ENCODE results near the gene PLAC1. TPM values are rescaled to one million over a fixed set of nuclear protein-coding genes. Genes with fewer than 3 reads are reported as not detected.

PLAC1 gene
- total RNA-seq, 1 experiment from 2014 or later: 2.7 TPM

DNA sequence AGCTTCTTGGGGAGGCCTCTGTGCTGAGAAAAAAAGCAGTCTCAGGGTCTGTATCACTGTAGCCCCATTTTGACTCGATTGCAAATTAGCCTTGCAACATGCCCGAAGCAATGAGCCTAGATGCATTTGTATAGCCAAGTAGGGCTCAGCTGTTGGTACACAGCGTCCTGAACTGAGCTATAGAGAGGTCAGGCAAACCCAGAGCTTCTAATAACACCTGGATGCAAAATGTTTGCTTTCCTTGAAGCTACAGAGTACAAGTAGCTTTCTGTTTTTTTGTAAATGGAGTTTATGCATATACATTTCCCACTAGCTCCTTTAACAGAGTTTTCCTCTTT lies 87.8 kb downstream of the PLAC1 start:
- Histone ChIP-seq H3K4me3 (ENCODE audit: low read depth, low read length) (no peak overlapping the region), H3K9me3 (no peaks in the 10 kb centered on the region), H3K36me3 (ENCODE audit: control insufficient read depth, insufficient read depth, low read length) (no peaks in the 10 kb centered on the region), H3K4me1 (no peaks in the 10 kb centered on the region), H3K27me3 (replicated peaks; ENCODE audit: control insufficient read depth, insufficient read depth, low read length) (no peaks in the 10 kb centered on the region)
- ChIA-PET POLR2A (no interaction called here), CTCF (no interaction called here)
- H3K27me3 Mint-ChIP-seq (ENCODE audit: insufficient read depth, unreplicated experiment): no peaks in the 10 kb centered on the region
- no peaks in the 10 kb centered on the region for H3K9me3 Mint-ChIP-seq (ENCODE audit: unreplicated experiment)
- H3K36me3 Mint-ChIP-seq (ENCODE audit: insufficient read depth, unreplicated experiment): no peaks in the 10 kb centered on the region
- H3K27ac Mint-ChIP-seq (ENCODE audit: unreplicated experiment): peak overlapping the region; percentile 46
- H3K4me3 Mint-ChIP-seq (ENCODE audit: unreplicated experiment): no peak overlapping the region
- no peak for DNase-seq
- intact Hi-C loops (cut with micrococcal nuclease; ENCODE audit: unreplicated experiment): no loop called here
- TF ChIP-seq, protein P1, sequence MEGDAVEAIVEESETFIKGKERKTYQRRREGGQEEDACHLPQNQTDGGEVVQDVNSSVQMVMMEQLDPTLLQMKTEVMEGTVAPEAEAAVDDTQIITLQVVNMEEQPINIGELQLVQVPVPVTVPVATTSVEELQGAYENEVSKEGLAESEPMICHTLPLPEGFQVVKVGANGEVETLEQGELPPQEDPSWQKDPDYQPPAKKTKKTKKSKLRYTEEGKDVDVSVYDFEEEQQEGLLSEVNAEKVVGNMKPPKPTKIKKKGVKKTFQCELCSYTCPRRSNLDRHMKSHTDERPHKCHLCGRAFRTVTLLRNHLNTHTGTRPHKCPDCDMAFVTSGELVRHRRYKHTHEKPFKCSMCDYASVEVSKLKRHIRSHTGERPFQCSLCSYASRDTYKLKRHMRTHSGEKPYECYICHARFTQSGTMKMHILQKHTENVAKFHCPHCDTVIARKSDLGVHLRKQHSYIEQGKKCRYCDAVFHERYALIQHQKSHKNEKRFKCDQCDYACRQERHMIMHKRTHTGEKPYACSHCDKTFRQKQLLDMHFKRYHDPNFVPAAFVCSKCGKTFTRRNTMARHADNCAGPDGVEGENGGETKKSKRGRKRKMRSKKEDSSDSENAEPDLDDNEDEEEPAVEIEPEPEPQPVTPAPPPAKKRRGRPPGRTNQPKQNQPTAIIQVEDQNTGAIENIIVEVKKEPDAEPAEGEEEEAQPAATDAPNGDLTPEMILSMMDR (IDR thresholded peaks at IDR 0.05; ENCODE audit: insufficient read depth in 1 of 2, low read depth in 1 of 2, low read length in 1 of 2, severe bottlenecking in 1 of 2, unreplicated experiment in 1 of 2): no peak
- BruUV-seq (replicated peaks): no TSS peak
- no peaks in the 10 kb centered on the region for H3K4me1 Mint-ChIP-seq (ENCODE audit: low read depth, unreplicated experiment)

DNA sequence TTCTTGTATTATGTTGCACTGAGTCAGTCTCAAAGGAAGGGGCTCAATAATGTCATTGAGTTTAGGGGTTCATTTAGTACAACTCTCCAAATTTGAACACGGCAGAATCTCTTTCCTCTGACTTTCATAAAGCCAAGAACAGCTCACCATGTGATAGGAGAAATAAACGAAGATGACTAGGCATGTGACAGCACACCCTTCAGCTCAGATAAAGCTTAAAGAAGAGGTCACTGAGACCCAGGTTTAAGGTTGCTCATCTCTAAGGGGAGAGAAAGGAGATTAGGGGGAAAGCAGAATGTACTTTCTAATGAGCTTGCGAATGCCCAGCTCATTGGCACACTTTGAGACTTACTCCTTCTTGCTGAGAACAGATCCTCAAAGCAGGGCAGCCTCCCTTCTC lies 89.0 kb downstream of the PLAC1 start:
- no peaks in the 10 kb centered on the region for H3K27me3 Mint-ChIP-seq (ENCODE audit: insufficient read depth, unreplicated experiment)
- no TSS peak for BruUV-seq (replicated peaks)
- Histone ChIP-seq H3K4me1 (no peaks in the 10 kb centered on the region), H3K4me3 (ENCODE audit: low read depth, low read length) (no peak overlapping the region), H3K27me3 (replicated peaks; ENCODE audit: control insufficient read depth, insufficient read depth, low read length) (no peaks in the 10 kb centered on the region), H3K9me3 (no peaks in the 10 kb centered on the region), H3K36me3 (ENCODE audit: control insufficient read depth, insufficient read depth, low read length) (no peaks in the 10 kb centered on the region)
- H3K4me3 Mint-ChIP-seq (ENCODE audit: unreplicated experiment): no peak overlapping the region
- TF ChIP-seq, protein P1 (IDR thresholded peaks at IDR 0.05; ENCODE audit: insufficient read depth in 1 of 2, low read depth in 1 of 2, low read length in 1 of 2, severe bottlenecking in 1 of 2, unreplicated experiment in 1 of 2): no peak
- CTCF ChIA-PET: no interaction called here
- H3K36me3 Mint-ChIP-seq (ENCODE audit: insufficient read depth, unreplicated experiment): no peaks in the 10 kb centered on the region
- POLR2A ChIA-PET: no interaction called here
- H3K27ac Mint-ChIP-seq (ENCODE audit: unreplicated experiment): no peak overlapping the region
- H3K9me3 Mint-ChIP-seq (ENCODE audit: unreplicated experiment): no peaks in the 10 kb centered on the region
- DNase-seq: no peak
- intact Hi-C loops (cut with micrococcal nuclease; ENCODE audit: unreplicated experiment): no loop called here
- no peaks in the 10 kb centered on the region for H3K4me1 Mint-ChIP-seq (ENCODE audit: low read depth, unreplicated experiment)

DNA sequence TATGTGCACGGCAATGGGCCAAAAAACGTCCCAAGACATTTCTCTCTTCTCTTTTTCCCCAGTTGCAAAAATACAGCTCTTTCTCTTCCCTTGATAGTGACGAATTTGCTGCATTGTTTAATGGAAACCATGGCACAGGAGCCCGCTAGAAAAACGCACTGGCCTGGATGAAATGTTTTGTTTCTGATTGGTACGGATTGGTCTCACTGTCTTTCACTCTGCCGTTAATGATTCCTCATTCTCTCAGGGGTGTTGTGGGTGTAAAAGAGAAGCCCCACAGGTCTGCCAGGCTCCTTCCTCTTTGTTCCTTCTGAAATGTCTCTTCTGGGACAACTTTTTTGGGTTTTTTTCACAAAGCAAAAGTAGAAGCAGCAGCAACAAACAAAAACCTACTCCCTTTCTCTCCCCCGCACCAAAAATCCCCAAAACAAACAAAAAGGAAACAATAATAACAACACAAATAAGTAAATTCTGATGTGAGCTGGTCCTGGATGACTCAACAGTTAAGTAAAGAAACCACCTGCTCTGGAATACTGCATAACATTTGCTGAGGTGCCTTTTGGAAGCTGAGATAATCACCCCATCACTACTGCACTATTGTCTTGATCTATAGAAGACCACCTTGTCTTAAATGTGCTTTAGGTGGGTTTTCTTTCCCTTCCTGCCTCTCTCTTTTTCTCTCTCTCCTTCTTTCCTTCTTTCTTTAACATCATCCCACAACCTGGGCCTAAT lies 89.8 kb downstream of the PLAC1 start:
- no peaks in the 10 kb centered on the region for H3K27me3 ChIP-seq (replicated peaks; ENCODE audit: control insufficient read depth, insufficient read depth, low read length)
- Mint-ChIP-seq H3K27ac (ENCODE audit: unreplicated experiment) (no peak overlapping the region), H3K36me3 (ENCODE audit: insufficient read depth, unreplicated experiment) (no peaks in the 10 kb centered on the region), H3K9me3 (ENCODE audit: unreplicated experiment) (no peaks in the 10 kb centered on the region), H3K4me3 (ENCODE audit: unreplicated experiment) (no peak overlapping the region), H3K27me3 (ENCODE audit: insufficient read depth, unreplicated experiment) (no peaks in the 10 kb centered on the region), H3K4me1 (ENCODE audit: low read depth, unreplicated experiment) (no peaks in the 10 kb centered on the region)
- TF ChIP-seq, protein P1 (IDR thresholded peaks at IDR 0.05; ENCODE audit: insufficient read depth in 1 of 2, low read depth in 1 of 2, low read length in 1 of 2, severe bottlenecking in 1 of 2, unreplicated experiment in 1 of 2): no peak
- H3K4me3 ChIP-seq (ENCODE audit: low read depth, low read length): no peak overlapping the region
- H3K4me1 ChIP-seq: no peaks in the 10 kb centered on the region
- DNase-seq: no peak
- BruUV-seq (replicated peaks): no TSS peak
- ChIA-PET CTCF (no interaction called here), POLR2A (no interaction called here)
- intact Hi-C loops (cut with micrococcal nuclease; ENCODE audit: unreplicated experiment): no loop called here
- no peaks in the 10 kb centered on the region for H3K36me3 ChIP-seq (ENCODE audit: control insufficient read depth, insufficient read depth, low read length)
- no peaks in the 10 kb centered on the region for H3K9me3 ChIP-seq

Measured in Caco-2 (cell line).